Prostate gland (tissue), 2 donors: ENCODE results near the gene RBFOX2.

ENCODE experiments used
- POLR2AphosphoS5 ChIP-seq: sonication (generic); formaldehyde crosslinking; IDR thresholded peaks from one replicate; pipeline ENCODE4 v1.6.1; 2017; ENCODE audit warnings: antibody characterized with exemption
- TF ChIP-seq, protein P1 (sequence below), 4 experiments: fragments of 200-600 bp in 2 of 4; fragments of 450-650 bp in 2 of 4; sonication (generic) in 2 of 4; IDR thresholded peaks; 1 replicate in 3 of 4; 2 replicates in 1 of 4; pipeline ENCODE4 v1.5.1; 2016 to 2019; ENCODE audit warnings: antibody characterized with exemption in 4 of 4, mild to moderate bottlenecking in 2 of 4, moderate library complexity in 2 of 4

DNA sequence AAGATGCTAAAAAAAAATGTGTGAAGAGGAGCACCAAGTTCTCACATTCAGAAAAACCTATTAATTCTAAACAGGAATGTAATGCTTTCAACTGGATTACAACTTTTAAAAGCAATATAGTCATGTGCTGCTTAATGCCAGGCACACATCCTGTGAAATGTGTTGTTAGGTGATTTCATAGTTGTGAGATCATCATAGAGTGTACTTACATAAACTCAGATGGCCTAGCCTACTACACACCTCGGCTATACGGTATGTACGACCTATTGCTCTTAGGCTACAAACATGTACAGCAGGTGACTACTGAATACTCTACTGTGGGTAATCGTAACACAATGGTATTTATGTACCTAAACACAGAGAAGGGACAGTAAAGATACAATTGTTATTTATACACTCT, 142.3 kb downstream of the RBFOX2 start:
- TF ChIP-seq, protein P1, sequence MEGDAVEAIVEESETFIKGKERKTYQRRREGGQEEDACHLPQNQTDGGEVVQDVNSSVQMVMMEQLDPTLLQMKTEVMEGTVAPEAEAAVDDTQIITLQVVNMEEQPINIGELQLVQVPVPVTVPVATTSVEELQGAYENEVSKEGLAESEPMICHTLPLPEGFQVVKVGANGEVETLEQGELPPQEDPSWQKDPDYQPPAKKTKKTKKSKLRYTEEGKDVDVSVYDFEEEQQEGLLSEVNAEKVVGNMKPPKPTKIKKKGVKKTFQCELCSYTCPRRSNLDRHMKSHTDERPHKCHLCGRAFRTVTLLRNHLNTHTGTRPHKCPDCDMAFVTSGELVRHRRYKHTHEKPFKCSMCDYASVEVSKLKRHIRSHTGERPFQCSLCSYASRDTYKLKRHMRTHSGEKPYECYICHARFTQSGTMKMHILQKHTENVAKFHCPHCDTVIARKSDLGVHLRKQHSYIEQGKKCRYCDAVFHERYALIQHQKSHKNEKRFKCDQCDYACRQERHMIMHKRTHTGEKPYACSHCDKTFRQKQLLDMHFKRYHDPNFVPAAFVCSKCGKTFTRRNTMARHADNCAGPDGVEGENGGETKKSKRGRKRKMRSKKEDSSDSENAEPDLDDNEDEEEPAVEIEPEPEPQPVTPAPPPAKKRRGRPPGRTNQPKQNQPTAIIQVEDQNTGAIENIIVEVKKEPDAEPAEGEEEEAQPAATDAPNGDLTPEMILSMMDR (IDR thresholded peaks at IDR 0.05), result no peak
- no peak for TF ChIP-seq POLR2AphosphoS5
